Limb (tissue), 2 donors: Measurements from ENCODE around the gene STK35.
"Not testable (repeated sequence)": the region's sequence is repeated elsewhere in the genome, so short reads cannot be mapped to it uniquely, and the experiment has no call there.

Experiments used
- DNase-seq, 2 donors: peaks; one replicate each; pipeline ENCODE4 v3.0.0-alpha.2; 2016; ENCODE audit errors: extremely low spot score in 2 of 2

The STK35 gene

GRCh38 chr20:2179949-2180348 lies 78.3 kb downstream of the STK35 start:
- DNase-seq: no peak

- no peak for DNase-seq
Observed at GRCh38 chr20:2183381-2183780, 81.8 kb downstream of the STK35 start.

- not testable (repeated sequence) for DNase-seq
Observed at GRCh38 chr20:2184933-2185332, 83.3 kb downstream of the STK35 start.

GRCh38 chr20:2195614-2196013 lies 94.0 kb downstream of the STK35 start:
- DNase-seq: no peak

GRCh38 chr20:2197166-2197565 lies 95.5 kb downstream of the STK35 start:
- DNase-seq: no peak
